ENCODE results near the gene TAS2R38. TPM values are rescaled to one million over a fixed set of nuclear protein-coding genes. Genes with fewer than 3 reads are reported as not detected.

TAS2R38 gene
- total and polyA plus RNA-seq, 2 experiments from 2014 or later, result 0.24 TPM; not detected in 1

DNA sequence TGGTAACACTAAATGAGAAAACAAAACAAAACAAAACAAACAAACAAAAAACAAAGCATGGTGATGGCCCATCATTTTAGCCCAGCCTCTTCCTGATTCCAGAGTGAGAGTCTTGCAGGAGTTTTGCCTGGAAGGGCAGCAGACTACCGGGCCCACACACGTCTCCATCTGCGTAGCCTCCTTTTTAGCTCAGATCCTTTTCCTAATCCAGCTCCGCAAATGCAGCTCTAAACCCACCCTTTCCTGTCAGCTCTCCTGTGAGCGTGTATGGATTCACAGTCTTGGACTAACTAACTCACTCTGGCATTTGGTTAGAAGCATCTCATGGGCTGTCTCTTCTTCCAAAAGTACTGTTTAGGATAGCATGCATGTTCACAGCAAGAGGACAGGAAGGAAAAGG lies 43.4 kb downstream of the TAS2R38 start (continued):
- TF ChIP-seq, protein P1, sequence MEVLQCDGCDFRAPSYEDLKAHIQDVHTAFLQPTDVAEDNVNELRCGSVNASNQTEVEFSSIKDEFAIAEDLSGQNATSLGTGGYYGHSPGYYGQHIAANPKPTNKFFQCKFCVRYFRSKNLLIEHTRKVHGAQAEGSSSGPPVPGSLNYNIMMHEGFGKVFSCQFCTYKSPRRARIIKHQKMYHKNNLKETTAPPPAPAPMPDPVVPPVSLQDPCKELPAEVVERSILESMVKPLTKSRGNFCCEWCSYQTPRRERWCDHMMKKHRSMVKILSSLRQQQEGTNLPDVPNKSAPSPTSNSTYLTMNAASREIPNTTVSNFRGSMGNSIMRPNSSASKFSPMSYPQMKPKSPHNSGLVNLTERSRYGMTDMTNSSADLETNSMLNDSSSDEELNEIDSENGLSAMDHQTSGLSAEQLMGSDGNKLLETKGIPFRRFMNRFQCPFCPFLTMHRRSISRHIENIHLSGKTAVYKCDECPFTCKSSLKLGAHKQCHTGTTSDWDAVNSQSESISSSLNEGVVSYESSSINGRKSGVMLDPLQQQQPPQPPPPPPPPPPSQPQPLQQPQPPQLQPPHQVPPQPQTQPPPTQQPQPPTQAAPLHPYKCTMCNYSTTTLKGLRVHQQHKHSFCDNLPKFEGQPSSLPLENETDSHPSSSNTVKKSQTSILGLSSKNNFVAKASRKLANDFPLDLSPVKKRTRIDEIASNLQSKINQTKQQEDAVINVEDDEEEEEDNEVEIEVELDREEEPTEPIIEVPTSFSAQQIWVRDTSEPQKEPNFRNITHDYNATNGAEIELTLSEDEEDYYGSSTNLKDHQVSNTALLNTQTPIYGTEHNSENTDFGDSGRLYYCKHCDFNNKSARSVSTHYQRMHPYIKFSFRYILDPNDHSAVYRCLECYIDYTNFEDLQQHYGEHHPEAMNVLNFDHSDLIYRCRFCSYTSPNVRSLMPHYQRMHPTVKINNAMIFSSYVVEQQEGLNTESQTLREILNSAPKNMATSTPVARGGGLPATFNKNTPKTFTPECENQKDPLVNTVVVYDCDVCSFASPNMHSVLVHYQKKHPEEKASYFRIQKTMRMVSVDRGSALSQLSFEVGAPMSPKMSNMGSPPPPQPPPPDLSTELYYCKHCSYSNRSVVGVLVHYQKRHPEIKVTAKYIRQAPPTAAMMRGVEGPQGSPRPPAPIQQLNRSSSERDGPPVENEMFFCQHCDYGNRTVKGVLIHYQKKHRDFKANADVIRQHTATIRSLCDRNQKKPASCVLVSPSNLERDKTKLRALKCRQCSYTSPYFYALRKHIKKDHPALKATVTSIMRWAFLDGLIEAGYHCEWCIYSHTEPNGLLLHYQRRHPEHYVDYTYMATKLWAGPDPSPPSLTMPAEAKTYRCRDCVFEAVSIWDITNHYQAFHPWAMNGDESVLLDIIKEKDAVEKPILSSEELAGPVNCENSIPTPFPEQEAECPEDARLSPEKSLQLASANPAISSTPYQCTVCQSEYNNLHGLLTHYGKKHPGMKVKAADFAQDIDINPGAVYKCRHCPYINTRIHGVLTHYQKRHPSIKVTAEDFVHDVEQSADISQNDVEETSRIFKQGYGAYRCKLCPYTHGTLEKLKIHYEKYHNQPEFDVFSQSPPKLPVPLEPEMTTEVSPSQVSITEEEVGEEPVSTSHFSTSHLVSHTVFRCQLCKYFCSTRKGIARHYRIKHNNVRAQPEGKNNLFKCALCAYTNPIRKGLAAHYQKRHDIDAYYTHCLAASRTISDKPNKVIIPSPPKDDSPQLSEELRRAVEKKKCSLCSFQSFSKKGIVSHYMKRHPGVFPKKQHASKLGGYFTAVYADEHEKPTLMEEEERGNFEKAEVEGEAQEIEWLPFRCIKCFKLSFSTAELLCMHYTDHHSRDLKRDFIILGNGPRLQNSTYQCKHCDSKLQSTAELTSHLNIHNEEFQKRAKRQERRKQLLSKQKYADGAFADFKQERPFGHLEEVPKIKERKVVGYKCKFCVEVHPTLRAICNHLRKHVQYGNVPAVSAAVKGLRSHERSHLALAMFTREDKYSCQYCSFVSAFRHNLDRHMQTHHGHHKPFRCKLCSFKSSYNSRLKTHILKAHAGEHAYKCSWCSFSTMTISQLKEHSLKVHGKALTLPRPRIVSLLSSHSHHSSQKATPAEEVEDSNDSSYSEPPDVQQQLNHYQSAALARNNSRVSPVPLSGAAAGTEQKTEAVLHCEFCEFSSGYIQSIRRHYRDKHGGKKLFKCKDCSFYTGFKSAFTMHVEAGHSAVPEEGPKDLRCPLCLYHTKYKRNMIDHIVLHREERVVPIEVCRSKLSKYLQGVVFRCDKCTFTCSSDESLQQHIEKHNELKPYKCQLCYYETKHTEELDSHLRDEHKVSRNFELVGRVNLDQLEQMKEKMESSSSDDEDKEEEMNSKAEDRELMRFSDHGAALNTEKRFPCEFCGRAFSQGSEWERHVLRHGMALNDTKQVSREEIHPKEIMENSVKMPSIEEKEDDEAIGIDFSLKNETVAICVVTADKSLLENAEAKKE (CRISPR knock-in tag; IDR thresholded peaks at IDR 0.05), result no peak
- TF ChIP-seq STAT1 (IDR thresholded peaks at IDR 0.05; ENCODE audit: unreplicated experiment) (no peak), ZNF331 (CRISPR knock-in tag; IDR thresholded peaks at IDR 0.05; ENCODE audit: low read depth) (no peak), JUNB (IDR thresholded peaks at IDR 0.05; ENCODE audit: unreplicated experiment) (no peak)

- Mint-ChIP-seq H3K27me3 (ENCODE audit: insufficient read depth, low read depth, poor library complexity) (peaks cover 4% of the 10 kb centered on the region), H3K27ac (no peak overlapping the region), H3K4me1 (peaks cover 11% of the 10 kb centered on the region), H3K9me3 (peaks cover 4% of the 10 kb centered on the region; the same call in 2 of the 3 replicates), H3K4me3 (no peak overlapping the region), H3K36me3 (ENCODE audit: low read depth) (0 out of 3 replicates have a peak, but pooled peaks cover 2% of the 10 kb centered on the region)
- Histone ChIP-seq H2AFZ (no peak overlapping the region), H3K79me2 (replicated peaks; ENCODE audit: insufficient read depth) (no peaks in the 10 kb centered on the region), H4K20me1 (replicated peaks; ENCODE audit: insufficient read depth) (no peaks in the 10 kb centered on the region), H3K4me3 (no peak overlapping the region), H3K4me1 (ENCODE audit: insufficient read depth) (no peaks in the 10 kb centered on the region), H3F3A (replicated peaks; ENCODE audit: low read depth) (no peaks in the 10 kb centered on the region), H3K4me2 (no peak overlapping the region), H3K36me3 (ENCODE audit: insufficient read depth) (no peaks in the 10 kb centered on the region), H3K27ac (ENCODE audit: low read depth) (no peak overlapping the region), H3K9me2 (ENCODE audit: insufficient read depth) (no peaks in the 10 kb centered on the region), H3K27me3 (ENCODE audit: insufficient read depth) (no peaks in the 10 kb centered on the region)
- ATAC-seq (no peak), DNase-seq (ENCODE audit: low spot score) (no peak)
- TF ChIP-seq, protein P2, sequence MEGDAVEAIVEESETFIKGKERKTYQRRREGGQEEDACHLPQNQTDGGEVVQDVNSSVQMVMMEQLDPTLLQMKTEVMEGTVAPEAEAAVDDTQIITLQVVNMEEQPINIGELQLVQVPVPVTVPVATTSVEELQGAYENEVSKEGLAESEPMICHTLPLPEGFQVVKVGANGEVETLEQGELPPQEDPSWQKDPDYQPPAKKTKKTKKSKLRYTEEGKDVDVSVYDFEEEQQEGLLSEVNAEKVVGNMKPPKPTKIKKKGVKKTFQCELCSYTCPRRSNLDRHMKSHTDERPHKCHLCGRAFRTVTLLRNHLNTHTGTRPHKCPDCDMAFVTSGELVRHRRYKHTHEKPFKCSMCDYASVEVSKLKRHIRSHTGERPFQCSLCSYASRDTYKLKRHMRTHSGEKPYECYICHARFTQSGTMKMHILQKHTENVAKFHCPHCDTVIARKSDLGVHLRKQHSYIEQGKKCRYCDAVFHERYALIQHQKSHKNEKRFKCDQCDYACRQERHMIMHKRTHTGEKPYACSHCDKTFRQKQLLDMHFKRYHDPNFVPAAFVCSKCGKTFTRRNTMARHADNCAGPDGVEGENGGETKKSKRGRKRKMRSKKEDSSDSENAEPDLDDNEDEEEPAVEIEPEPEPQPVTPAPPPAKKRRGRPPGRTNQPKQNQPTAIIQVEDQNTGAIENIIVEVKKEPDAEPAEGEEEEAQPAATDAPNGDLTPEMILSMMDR (conservative IDR thresholded peaks at IDR 0.05; ENCODE audit: low read depth in 2 of 2), result no peak
- TF ChIP-seq ZNF114 (CRISPR knock-in tag; IDR thresholded peaks at IDR 0.05) (no peak), POLR2AphosphoS5 (IDR thresholded peaks at IDR 0.05; ENCODE audit: low read depth) (no peak), EZH2 (IDR thresholded peaks at IDR 0.05; ENCODE audit: low read depth, unreplicated experiment) (no peak), EZH2phosphoT487 (IDR thresholded peaks at IDR 0.05; ENCODE audit: unreplicated experiment) (no peak), NANOG (IDR thresholded peaks at IDR 0.05; ENCODE audit: borderline replicate concordance) (no peak), STAT1 (IDR thresholded peaks at IDR 0.05; ENCODE audit: unreplicated experiment) (no peak)
- TF ChIP-seq, protein P3, sequence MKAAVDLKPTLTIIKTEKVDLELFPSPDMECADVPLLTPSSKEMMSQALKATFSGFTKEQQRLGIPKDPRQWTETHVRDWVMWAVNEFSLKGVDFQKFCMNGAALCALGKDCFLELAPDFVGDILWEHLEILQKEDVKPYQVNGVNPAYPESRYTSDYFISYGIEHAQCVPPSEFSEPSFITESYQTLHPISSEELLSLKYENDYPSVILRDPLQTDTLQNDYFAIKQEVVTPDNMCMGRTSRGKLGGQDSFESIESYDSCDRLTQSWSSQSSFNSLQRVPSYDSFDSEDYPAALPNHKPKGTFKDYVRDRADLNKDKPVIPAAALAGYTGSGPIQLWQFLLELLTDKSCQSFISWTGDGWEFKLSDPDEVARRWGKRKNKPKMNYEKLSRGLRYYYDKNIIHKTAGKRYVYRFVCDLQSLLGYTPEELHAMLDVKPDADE (IDR thresholded peaks at IDR 0.05), result no peak
Observed at GRCh38 chr7:141928845-141929195, 44.8 kb downstream of the TAS2R38 start.
